EH (cell line): ENCODE data around the gene LRRC8C.

ENCODE experiments used
- DNase-seq: peaks from one replicate; pipeline ENCODE4 v3.0.0-alpha.2; 2015; ENCODE audit warnings: low read depth

The LRRC8C gene

GRCh38 chr1:89732643-89733222, 99.8 kb downstream of the LRRC8C start:
- no peak for DNase-seq

- no peak for DNase-seq
These were observed 100.8 kb downstream of the LRRC8C start for GRCh38 chr1:89733748-89734147.

- no peak for DNase-seq
These were observed 101.5 kb downstream of the LRRC8C start for GRCh38 chr1:89734442-89734841.

- DNase-seq: no peak
These were observed 102.6 kb downstream of the LRRC8C start for GRCh38 chr1:89735479-89735878.

- DNase-seq: no peak
These were observed 104.2 kb downstream of the LRRC8C start for GRCh38 chr1:89736937-89737733.

GRCh38 chr1:89737985-89738510, 105.1 kb downstream of the LRRC8C start:
- DNase-seq: no peak

GRCh38 chr1:89739013-89739843, 106.3 kb downstream of the LRRC8C start:
- DNase-seq: peak; percentile 67

GRCh38 chr1:89739844-89740216, 106.9 kb downstream of the LRRC8C start:
- DNase-seq: no peak

- no peak for DNase-seq
These were observed 110.9 kb downstream of the LRRC8C start for GRCh38 chr1:89743788-89744187.

GRCh38 chr1:89746424-89747149, 113.7 kb downstream of the LRRC8C start:
- no peak for DNase-seq

- no peak for DNase-seq
These were observed 120.8 kb downstream of the LRRC8C start for GRCh38 chr1:89753761-89754160.

- peak; percentile 38 for DNase-seq
These were observed 121.6 kb downstream of the LRRC8C start for GRCh38 chr1:89754518-89754917.

- no peak for DNase-seq
These were observed 122.7 kb downstream of the LRRC8C start for GRCh38 chr1:89755591-89755990.

- DNase-seq: peak; percentile 16
These were observed 124.6 kb downstream of the LRRC8C start for GRCh38 chr1:89757532-89757931.

GRCh38 chr1:89758156-89758555, 125.2 kb downstream of the LRRC8C start:
- DNase-seq: no peak

- DNase-seq: peak; percentile 7
These were observed 126.1 kb downstream of the LRRC8C start for GRCh38 chr1:89759036-89759435.

GRCh38 chr1:89760496-89760895, 127.6 kb downstream of the LRRC8C start:
- no peak for DNase-seq

- no peak for DNase-seq
These were observed 128.4 kb downstream of the LRRC8C start for GRCh38 chr1:89761338-89761737.

GRCh38 chr1:89761901-89762300, 129.0 kb downstream of the LRRC8C start:
- DNase-seq: no peak

- no peak for DNase-seq
These were observed 129.5 kb downstream of the LRRC8C start for GRCh38 chr1:89762386-89762778.

- peak; percentile 82 for DNase-seq
These were observed 130.1 kb downstream of the LRRC8C start for GRCh38 chr1:89762779-89763648.
